ENCODE measurements around the gene ADAMTS12.
A peak's percentile ranks its signal among the peaks of the same experiment; 100 is the strongest.

The ADAMTS12 gene

DNA sequence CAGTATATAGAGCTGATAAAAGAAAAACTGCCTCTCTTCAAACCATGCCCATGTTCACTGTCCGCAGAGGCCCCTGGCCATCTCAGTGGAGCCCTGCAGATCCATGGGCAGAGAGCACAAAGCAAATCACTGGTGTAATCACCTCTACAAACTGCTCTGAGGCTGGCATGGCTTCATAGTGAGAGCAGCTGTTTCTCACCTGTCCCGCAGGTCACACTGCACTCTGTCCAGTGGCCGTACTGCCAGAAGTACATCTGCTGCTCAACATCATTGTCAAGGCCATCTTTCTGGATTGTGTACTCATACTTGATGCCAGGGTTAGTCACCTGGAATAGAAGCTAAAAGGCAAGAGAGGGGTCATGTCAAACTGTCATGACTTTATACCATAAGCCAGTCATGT is 277.8 kb downstream of the ADAMTS12 start:
- TF ChIP-seq, protein P1, sequence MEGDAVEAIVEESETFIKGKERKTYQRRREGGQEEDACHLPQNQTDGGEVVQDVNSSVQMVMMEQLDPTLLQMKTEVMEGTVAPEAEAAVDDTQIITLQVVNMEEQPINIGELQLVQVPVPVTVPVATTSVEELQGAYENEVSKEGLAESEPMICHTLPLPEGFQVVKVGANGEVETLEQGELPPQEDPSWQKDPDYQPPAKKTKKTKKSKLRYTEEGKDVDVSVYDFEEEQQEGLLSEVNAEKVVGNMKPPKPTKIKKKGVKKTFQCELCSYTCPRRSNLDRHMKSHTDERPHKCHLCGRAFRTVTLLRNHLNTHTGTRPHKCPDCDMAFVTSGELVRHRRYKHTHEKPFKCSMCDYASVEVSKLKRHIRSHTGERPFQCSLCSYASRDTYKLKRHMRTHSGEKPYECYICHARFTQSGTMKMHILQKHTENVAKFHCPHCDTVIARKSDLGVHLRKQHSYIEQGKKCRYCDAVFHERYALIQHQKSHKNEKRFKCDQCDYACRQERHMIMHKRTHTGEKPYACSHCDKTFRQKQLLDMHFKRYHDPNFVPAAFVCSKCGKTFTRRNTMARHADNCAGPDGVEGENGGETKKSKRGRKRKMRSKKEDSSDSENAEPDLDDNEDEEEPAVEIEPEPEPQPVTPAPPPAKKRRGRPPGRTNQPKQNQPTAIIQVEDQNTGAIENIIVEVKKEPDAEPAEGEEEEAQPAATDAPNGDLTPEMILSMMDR (conservative IDR thresholded peaks at IDR 0.05; ENCODE audit: control insufficient read depth, insufficient read depth, low read depth, low read length), result no peak
- no peak for DNase-seq (ENCODE audit: low read depth)
- no peak overlapping the region for H3K4me3 ChIP-seq (ENCODE audit: control insufficient read depth, low read depth, low read length)

DNA sequence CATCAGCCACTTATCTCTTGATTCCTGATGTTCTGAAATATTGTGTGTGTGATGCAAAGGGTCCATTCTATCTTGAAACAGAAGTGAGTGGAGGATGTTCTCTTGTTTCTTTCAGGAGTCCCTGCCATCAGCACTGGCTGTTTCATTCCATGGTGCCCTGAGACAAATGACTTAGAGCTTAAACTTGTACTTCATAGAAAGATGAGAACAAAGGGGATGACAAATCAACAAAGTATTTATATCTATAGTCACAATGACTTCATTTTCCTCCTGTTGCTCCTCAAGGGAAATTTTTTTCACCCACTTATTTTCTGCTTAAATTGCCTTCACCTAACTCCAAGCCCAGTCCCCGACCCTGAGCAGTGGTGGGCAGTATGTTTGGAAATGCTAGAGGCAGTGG is 279.4 kb downstream of the ADAMTS12 start:
- H3K4me3 ChIP-seq (ENCODE audit: control insufficient read depth, low read depth, low read length), result no peak overlapping the region
- TF ChIP-seq, protein P1 (conservative IDR thresholded peaks at IDR 0.05; ENCODE audit: control insufficient read depth, insufficient read depth, low read depth, low read length), result no peak
- DNase-seq (ENCODE audit: low read depth), result peak; percentile 73

DNA sequence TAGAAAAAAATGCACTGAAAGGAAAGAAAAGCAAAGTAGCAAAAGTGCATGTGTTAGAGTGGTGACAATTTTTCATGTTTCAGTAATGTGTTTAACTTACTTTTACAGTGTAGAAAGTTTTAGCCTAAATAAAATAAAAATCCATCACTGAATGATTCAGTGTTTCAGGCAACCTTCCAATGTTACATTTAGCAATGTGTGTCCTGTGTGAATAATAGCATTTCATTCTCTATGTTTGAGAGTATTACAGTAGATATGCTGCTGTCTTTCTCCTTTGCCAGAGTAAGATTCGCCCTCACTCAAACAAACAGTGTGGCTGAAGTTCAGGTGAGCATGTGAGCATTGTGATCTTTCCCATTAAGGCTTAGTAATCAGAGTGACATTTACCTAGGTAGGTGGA is 279.9 kb downstream of the ADAMTS12 start:
- TF ChIP-seq, protein P1 (conservative IDR thresholded peaks at IDR 0.05; ENCODE audit: control insufficient read depth, insufficient read depth, low read depth, low read length), result no peak
- peak; percentile 77 for DNase-seq (ENCODE audit: low read depth)
- no peak overlapping the region for H3K4me3 ChIP-seq (ENCODE audit: control insufficient read depth, low read depth, low read length)

DNA sequence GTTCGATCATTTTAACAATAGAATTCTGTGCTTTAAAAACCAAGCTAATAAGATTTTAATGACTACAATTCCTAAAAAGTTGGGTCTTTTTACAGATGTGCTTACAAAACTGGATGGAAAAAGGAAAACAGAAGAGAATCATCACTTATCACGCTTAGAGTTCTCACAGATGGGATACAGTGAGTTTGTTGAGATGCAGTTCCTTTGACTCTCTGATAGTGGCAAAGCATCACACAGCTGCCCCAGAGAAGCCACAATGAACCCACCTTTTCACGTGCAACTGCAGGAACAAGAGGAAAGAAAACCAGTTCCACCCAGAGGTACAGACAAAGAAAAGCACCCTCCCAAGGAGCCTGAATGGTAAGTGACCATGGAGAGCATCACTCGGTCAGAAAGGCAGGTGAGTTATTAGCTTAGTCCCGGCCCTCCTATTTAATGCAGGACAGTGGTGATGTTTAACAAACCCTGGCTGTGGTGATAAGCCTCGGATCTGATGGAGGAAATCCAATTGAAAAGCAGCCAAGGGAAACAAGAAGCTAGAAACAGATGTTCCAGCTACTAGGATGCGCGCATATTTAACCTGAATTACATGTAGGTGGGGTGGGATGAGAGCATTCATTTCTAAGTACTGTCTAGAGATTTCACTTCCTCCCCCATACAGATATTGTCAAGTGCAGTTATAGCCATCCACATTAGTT is 283.3 kb downstream of the ADAMTS12 start:
- no peak overlapping the region for H3K4me3 ChIP-seq (ENCODE audit: control insufficient read depth, low read depth, low read length)
- TF ChIP-seq, protein P1 (conservative IDR thresholded peaks at IDR 0.05; ENCODE audit: control insufficient read depth, insufficient read depth, low read depth, low read length), result no peak
- peak; percentile 54 for DNase-seq (ENCODE audit: low read depth)

DNA sequence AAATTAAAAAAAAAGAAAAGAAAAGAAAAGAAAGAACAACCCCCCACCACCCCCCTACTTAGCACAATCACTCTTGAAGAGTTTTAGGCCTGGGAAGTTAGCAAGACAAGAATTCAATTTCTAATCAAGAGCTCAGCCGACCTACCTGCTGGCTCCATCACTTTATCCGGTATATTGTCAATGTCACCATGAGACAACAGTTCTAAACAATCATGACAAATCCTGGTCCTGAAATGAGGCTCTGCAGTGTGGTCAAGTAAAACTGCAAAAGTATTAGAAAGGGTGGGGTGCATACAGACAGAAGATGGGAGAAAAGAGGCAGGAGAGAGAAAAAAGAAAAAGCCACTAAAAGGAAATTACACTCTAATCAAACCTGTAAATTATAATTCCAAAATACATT is 287.3 kb downstream of the ADAMTS12 start:
- no peak overlapping the region for H3K4me3 ChIP-seq (ENCODE audit: control insufficient read depth, low read depth, low read length)
- no peak for DNase-seq (ENCODE audit: low read depth)
- TF ChIP-seq, protein P1 (conservative IDR thresholded peaks at IDR 0.05; ENCODE audit: control insufficient read depth, insufficient read depth, low read depth, low read length), result no peak

DNA sequence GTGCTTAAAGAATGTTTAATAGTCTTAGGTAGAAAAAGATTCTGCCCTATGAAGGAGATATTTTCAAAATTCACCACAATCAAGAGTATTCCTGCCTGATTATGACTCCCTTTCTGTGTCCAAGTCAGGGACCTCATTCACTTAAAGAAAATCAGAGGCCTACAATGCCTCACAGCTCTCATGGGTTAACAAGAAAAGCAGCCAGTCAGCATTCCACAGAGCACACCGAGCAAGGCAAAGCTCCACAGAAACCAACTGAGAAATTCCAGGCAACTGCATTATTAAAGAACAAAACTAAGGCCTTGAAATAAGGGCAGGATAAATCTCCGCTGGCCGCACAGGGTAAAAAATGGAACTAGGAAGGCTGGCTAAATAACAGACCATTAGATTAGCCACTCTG is 289.9 kb downstream of the ADAMTS12 start:
- H3K4me3 ChIP-seq (ENCODE audit: control insufficient read depth, low read depth, low read length), result no peak overlapping the region
- no peak for DNase-seq (ENCODE audit: low read depth)
- TF ChIP-seq, protein P1 (conservative IDR thresholded peaks at IDR 0.05; ENCODE audit: control insufficient read depth, insufficient read depth, low read depth, low read length), result no peak

Data from fibroblast of mammary gland (primary cell).